Trophoblast cell (in vitro differentiated cells and primary cell): Measurements from ENCODE around the gene FAM83G.
"Not testable (repeated sequence)": the region's sequence is repeated elsewhere in the genome, so short reads cannot be mapped to it uniquely, and the experiment has no call there.

ENCODE experiments used
- DNase-seq, 2 donors: peaks; one replicate each; pipeline ENCODE4 v3.0.0-alpha.2; 2016
- H2AFZ ChIP-seq: 2 replicates; pipeline ENCODE4 v1.6.1; 2013; ENCODE audit warnings: low read length, moderate library complexity, mild to moderate bottlenecking; ENCODE audit not compliant: insufficient read depth, poor library complexity
- H2AK5ac ChIP-seq: 2 replicates; pipeline ENCODE4 v1.6.1; 2013; ENCODE audit warnings: mild to moderate bottlenecking, low read length
- H2BK120ac ChIP-seq: 2 replicates; pipeline ENCODE4 v1.6.1; 2013; ENCODE audit warnings: low read length, mild to moderate bottlenecking, moderate library complexity; ENCODE audit not compliant: insufficient read depth, poor library complexity
- H2BK12ac ChIP-seq: 2 replicates; pipeline ENCODE4 v1.6.1; 2013; ENCODE audit warnings: mild to moderate bottlenecking, low read length, moderate library complexity
- H2BK5ac ChIP-seq: 2 replicates; pipeline ENCODE4 v1.6.1; 2013; ENCODE audit warnings: low read length, low read depth, moderate library complexity, mild to moderate bottlenecking; ENCODE audit not compliant: poor library complexity
- H3K14ac ChIP-seq: 2 replicates; pipeline ENCODE4 v1.6.1; 2013; ENCODE audit warnings: mild to moderate bottlenecking, low read length
- H3K18ac ChIP-seq: 2 replicates; pipeline ENCODE4 v1.6.1; 2013; ENCODE audit warnings: mild to moderate bottlenecking, low read length
- H3K23ac ChIP-seq: 2 replicates; pipeline ENCODE4 v1.6.1; 2013; ENCODE audit warnings: low read length
- H3K27ac ChIP-seq: 2 replicates; pipeline ENCODE4 v1.5.1; 2013; ENCODE audit warnings: low read depth, mild to moderate bottlenecking, inconsistent platforms, low read length, moderate library complexity
- H3K27me3 ChIP-seq: 2 replicates; pipeline ENCODE4 v1.6.1; 2013; ENCODE audit warnings: inconsistent platforms, mild to moderate bottlenecking, low read length, moderate library complexity; ENCODE audit not compliant: insufficient read depth
- H3K36me3 ChIP-seq, 2 experiments: 1 replicate in 1 of 2; 2 replicates in 1 of 2; pipeline ENCODE4 v1.6.1; 2013; ENCODE audit warnings: low read length in 2 of 2, mild to moderate bottlenecking in 2 of 2, moderate library complexity in 1 of 2; ENCODE audit not compliant: insufficient read depth in 2 of 2, control insufficient read depth in 1 of 2
- H3K4ac ChIP-seq: 2 replicates; pipeline ENCODE4 v1.6.1; 2013; ENCODE audit warnings: low read depth, mild to moderate bottlenecking, low read length, moderate library complexity
- H3K4me1 ChIP-seq, 2 experiments: 1 replicate in 1 of 2; 2 replicates in 1 of 2; pipeline ENCODE4 v1.6.1; 2013; ENCODE audit warnings: low read length in 2 of 2, mild to moderate bottlenecking in 2 of 2, moderate library complexity in 1 of 2; ENCODE audit not compliant: insufficient read depth in 2 of 2, control insufficient read depth in 1 of 2
- H3K4me2 ChIP-seq: 2 replicates; pipeline ENCODE4 v1.6.1; 2013; ENCODE audit warnings: inconsistent platforms, mild to moderate bottlenecking, low read length, moderate library complexity
- H3K4me3 ChIP-seq: 2 replicates; pipeline ENCODE4 v1.5.1; 2013; ENCODE audit warnings: mild to moderate bottlenecking, low read depth, low read length, inconsistent platforms
- H3K79me1 ChIP-seq: one replicate; pipeline ENCODE4 v1.6.1; 2013; ENCODE audit warnings: low read length
- H3K79me2 ChIP-seq: 2 replicates; pipeline ENCODE4 v1.6.1; 2013; ENCODE audit warnings: low read length, mild to moderate bottlenecking; ENCODE audit not compliant: control insufficient read depth, insufficient read depth, poor library complexity
- H3K9ac ChIP-seq: 2 replicates; pipeline ENCODE4 v1.6.1; 2013; ENCODE audit warnings: mild to moderate bottlenecking, low read length
- H3K9me3 ChIP-seq: 2 replicates; pipeline ENCODE4 v1.6.1; 2013; ENCODE audit warnings: low read depth, mild to moderate bottlenecking, control low read depth, inconsistent platforms, low read length; ENCODE audit not compliant: insufficient read depth
- H4K12ac ChIP-seq: 2 replicates; pipeline ENCODE4 v1.6.1; 2013; ENCODE audit warnings: low read depth, mild to moderate bottlenecking, low read length, moderate library complexity
- H4K8ac ChIP-seq: 2 replicates; pipeline ENCODE4 v1.6.1; 2013; ENCODE audit warnings: low read depth, mild to moderate bottlenecking, low read length, moderate library complexity
- H4K91ac ChIP-seq: one replicate; pipeline ENCODE4 v1.6.1; 2013; ENCODE audit warnings: low read depth, mild to moderate bottlenecking, low read length, moderate library complexity
- WGBS: extraction: QIAGEN DNeasy Blood & Tissue Kit; methylation state at CpG from one replicate; pipeline ENCODE4 v1.1.7; 2013; ENCODE audit warnings: missing lambda C conversion rate; ENCODE audit not compliant: insufficient read length, insufficient coverage; ENCODE audit errors: extremely low coverage; 5-methylcytosine and 5-hydroxymethylcytosine counted together

FAM83G gene

DNA sequence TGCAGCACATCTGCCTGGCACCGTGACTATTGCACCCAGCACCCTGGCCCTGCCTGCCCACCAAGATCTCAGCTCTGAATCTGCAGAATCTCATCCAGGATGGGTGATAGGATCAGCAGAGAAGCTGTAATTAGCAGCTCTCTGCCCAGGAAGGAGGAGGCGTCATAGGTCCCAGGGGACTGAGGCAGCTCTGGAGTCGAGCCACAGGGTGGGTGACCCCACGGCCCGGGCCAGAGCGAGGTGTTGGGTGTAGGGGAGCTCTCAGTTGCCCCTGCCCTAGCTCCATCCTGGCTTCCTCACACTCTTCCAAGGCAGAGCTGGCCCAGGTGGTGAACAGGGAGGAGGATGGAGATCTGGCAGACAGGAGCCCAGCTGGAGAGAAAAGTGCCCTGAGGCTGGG is 18.2 kb upstream of the FAM83G start:
- H3K4me1 ChIP-seq = peaks cover 0 to 11% of the 10 kb centered on the region in 2 experiments
- H3K4me3 ChIP-seq = no peak overlapping the region
- no peak overlapping the region for H3K9ac ChIP-seq
- H4K12ac ChIP-seq = no peak overlapping the region
- H3K36me3 ChIP-seq = no peaks in the 10 kb centered on the region
- no peak overlapping the region for H2BK12ac ChIP-seq
- no peak overlapping the region for H2BK5ac ChIP-seq
- H3K9me3 ChIP-seq = no peaks in the 10 kb centered on the region
- H3K27ac ChIP-seq = no peak overlapping the region
- no peaks in the 10 kb centered on the region for H3K79me1 ChIP-seq
- H3K18ac ChIP-seq = no peak overlapping the region
- no CpG with 5 or more reads among the region's 6 CpGs for WGBS
- H3K27me3 ChIP-seq = no peaks in the 10 kb centered on the region
- H2BK120ac ChIP-seq = no peak overlapping the region
- H2AFZ ChIP-seq = no peak overlapping the region
- H4K8ac ChIP-seq = no peak overlapping the region
- H3K14ac ChIP-seq = no peak overlapping the region
- no peak for DNase-seq
- H3K79me2 ChIP-seq = no peaks in the 10 kb centered on the region
- H2AK5ac ChIP-seq = no peak overlapping the region
- H3K4ac ChIP-seq = no peak overlapping the region
- no peak overlapping the region for H4K91ac ChIP-seq
- no peak overlapping the region for H3K23ac ChIP-seq
- no peak overlapping the region for H3K4me2 ChIP-seq

- Histone ChIP-seq H3K4ac (no peak overlapping the region), H4K8ac (no peak overlapping the region), H4K91ac (no peak overlapping the region), H3K23ac (no peak overlapping the region), H2BK120ac (no peak overlapping the region), H3K4me3 (no peak overlapping the region), H2BK12ac (no peak overlapping the region), H3K79me2 (no peaks in the 10 kb centered on the region), H3K27ac (no peak overlapping the region), H3K36me3 (no peaks in the 10 kb centered on the region), H3K4me2 (no peak overlapping the region), H2AFZ (no peak overlapping the region), H3K9ac (no peak overlapping the region), H3K9me3 (no peaks in the 10 kb centered on the region), H3K14ac (no peak overlapping the region), H4K12ac (no peak overlapping the region), H3K27me3 (no peaks in the 10 kb centered on the region), H2AK5ac (no peak overlapping the region), H3K4me1 (peaks cover 0 to 11% of the 10 kb centered on the region in 2 experiments), H3K18ac (no peak overlapping the region), H2BK5ac (no peak overlapping the region), H3K79me1 (no peaks in the 10 kb centered on the region)
- WGBS = no CpG with 5 or more reads among the region's 5 CpGs
- DNase-seq = no peak
These were observed 17.6 kb upstream of the FAM83G start for GRCh38 chr17:19022128-19022527.

- Histone ChIP-seq H4K91ac (no peak overlapping the region), H3K4me1 (peaks cover 0 to 11% of the 10 kb centered on the region in 2 experiments), H2AK5ac (no peak overlapping the region), H3K14ac (no peak overlapping the region), H3K79me1 (no peaks in the 10 kb centered on the region), H2BK12ac (no peak overlapping the region), H3K4me3 (no peak overlapping the region), H4K12ac (no peak overlapping the region), H3K23ac (no peak overlapping the region), H2AFZ (no peak overlapping the region), H3K27ac (no peak overlapping the region), H3K18ac (no peak overlapping the region), H3K9ac (no peak overlapping the region), H3K79me2 (no peaks in the 10 kb centered on the region), H3K36me3 (no peaks in the 10 kb centered on the region), H3K4ac (no peak overlapping the region), H2BK120ac (no peak overlapping the region), H3K27me3 (no peaks in the 10 kb centered on the region), H4K8ac (no peak overlapping the region), H2BK5ac (no peak overlapping the region), H3K9me3 (no peaks in the 10 kb centered on the region), H3K4me2 (no peak overlapping the region)
- WGBS = no CpG with 5 or more reads among the region's 24 CpGs
- DNase-seq = no peak
These were observed 17.1 kb upstream of the FAM83G start for GRCh38 chr17:19021622-19022083.

DNA sequence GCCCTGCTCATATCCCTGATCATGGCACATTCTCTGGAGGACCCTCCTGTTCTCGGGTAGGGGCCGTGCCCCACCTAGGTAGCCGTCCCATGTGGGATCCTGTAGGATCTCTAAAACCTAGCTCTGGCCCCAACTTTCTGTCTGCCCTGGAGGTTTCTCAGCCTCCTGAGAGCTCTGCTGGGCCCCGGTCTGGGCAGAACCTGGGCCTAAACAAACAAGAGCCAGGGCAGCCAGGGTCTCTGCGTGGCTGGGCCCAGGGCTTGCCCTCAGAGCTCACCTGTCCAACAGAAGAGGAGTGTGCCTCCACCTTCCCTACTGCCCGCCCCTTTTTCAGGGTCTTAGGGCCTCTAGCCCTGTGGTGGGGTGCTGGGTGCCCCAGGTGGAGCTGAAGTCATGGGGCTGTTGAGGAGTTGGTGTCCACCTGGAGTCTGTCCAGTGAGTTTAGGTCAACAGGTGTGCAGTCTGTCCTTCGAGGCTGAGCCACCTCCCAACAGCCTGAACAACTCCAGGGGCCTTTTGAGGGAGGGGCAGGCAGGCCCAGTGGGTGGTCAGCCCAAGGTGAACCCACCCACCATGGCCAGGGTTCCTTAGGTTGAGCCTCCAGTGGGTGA is 16.6 kb upstream of the FAM83G start:
- not testable (repeated sequence) for H2AK5ac ChIP-seq, H4K91ac ChIP-seq, H3K4me3 ChIP-seq, DNase-seq, H3K4ac ChIP-seq, H2AFZ ChIP-seq, H3K79me2 ChIP-seq, H3K14ac ChIP-seq, H3K4me2 ChIP-seq, H4K8ac ChIP-seq, H3K9ac ChIP-seq, H4K12ac ChIP-seq, H2BK120ac ChIP-seq, H3K27me3 ChIP-seq, H3K23ac ChIP-seq, H2BK5ac ChIP-seq, H2BK12ac ChIP-seq, H3K18ac ChIP-seq, H3K36me3 ChIP-seq, H3K27ac ChIP-seq, H3K79me1 ChIP-seq, H3K9me3 ChIP-seq
- no CpG with 5 or more reads among the region's 7 CpGs for WGBS
- H3K4me1 ChIP-seq = peaks cover 0 to 11% of the 10 kb centered on the region in 2 experiments
